ENCODE data around the gene HS2ST1.
"Not testable (repeated sequence)": the region's sequence is repeated elsewhere in the genome, so short reads cannot be mapped to it uniquely, and the experiment has no call there.

The HS2ST1 gene

DNA sequence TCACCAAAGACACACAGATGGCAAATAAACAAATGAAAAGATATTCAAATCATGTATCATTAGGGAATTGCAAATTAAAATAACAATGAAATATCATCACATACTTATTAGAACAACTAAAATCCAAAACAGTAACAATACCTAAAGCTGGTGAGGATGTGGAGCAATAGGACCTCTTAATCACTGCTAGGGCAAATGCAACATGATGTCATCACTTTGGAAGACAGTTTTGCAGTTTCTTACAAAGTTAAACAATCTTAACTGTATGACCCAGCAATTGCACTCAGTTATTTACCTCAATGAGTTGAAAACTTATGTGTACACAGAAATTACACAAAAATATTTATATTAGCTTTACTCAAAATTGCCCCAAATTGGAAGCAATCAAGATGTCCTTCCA lies 47.8 kb upstream of the HS2ST1 start:
- ATAC-seq, result no peak
- no peak for TF ChIP-seq ZFP30 (CRISPR knock-in tag; IDR thresholded peaks at IDR 0.05)
- no peak for TF ChIP-seq ZNF565 (CRISPR knock-in tag; conservative IDR thresholded peaks at IDR 0.05; ENCODE audit: low read depth)
- TF ChIP-seq, protein P1, sequence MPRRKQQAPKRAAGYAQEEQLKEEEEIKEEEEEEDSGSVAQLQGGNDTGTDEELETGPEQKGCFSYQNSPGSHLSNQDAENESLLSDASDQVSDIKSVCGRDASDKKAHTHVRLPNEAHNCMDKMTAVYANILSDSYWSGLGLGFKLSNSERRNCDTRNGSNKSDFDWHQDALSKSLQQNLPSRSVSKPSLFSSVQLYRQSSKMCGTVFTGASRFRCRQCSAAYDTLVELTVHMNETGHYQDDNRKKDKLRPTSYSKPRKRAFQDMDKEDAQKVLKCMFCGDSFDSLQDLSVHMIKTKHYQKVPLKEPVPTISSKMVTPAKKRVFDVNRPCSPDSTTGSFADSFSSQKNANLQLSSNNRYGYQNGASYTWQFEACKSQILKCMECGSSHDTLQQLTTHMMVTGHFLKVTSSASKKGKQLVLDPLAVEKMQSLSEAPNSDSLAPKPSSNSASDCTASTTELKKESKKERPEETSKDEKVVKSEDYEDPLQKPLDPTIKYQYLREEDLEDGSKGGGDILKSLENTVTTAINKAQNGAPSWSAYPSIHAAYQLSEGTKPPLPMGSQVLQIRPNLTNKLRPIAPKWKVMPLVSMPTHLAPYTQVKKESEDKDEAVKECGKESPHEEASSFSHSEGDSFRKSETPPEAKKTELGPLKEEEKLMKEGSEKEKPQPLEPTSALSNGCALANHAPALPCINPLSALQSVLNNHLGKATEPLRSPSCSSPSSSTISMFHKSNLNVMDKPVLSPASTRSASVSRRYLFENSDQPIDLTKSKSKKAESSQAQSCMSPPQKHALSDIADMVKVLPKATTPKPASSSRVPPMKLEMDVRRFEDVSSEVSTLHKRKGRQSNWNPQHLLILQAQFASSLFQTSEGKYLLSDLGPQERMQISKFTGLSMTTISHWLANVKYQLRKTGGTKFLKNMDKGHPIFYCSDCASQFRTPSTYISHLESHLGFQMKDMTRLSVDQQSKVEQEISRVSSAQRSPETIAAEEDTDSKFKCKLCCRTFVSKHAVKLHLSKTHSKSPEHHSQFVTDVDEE (CRISPR knock-in tag; IDR thresholded peaks at IDR 0.05), result no peak
- TF ChIP-seq CSDC2 (CRISPR knock-in tag; IDR thresholded peaks at IDR 0.05), result no peak
- no peak for TF ChIP-seq ZNF70 (CRISPR knock-in tag; IDR thresholded peaks at IDR 0.05)
- TF ChIP-seq TCF4 (CRISPR knock-in tag; IDR thresholded peaks at IDR 0.05; ENCODE audit: borderline replicate concordance), result no peak
- TF ChIP-seq TOX (CRISPR knock-in tag; IDR thresholded peaks at IDR 0.05; ENCODE audit: borderline replicate concordance), result no peak
- no peak for TF ChIP-seq RARB (CRISPR knock-in tag; IDR thresholded peaks at IDR 0.05)
- no peak for TF ChIP-seq SNAI2 (CRISPR knock-in tag; IDR thresholded peaks at IDR 0.05)
- TF ChIP-seq OSR1 (CRISPR knock-in tag; IDR thresholded peaks at IDR 0.05), result no peak

DNA sequence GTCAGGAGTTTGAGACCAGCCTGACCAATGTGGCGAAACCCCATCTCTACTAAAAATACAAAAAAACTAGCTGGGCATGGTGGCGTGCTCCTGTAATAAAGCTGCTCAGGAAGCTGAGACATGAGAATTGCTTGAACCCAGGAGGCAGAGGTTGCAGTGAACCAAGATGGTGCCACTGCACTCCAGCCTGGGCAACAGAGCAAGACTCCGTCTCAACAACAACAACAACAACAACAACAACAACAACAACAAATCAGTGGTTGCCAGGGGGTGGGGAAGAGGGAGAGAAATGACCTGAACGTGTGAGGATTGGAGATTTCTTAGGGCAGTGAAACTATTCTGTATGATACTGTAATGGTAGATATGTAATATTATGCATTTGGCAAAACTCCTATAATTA lies 47.2 kb upstream of the HS2ST1 start:
- not testable (repeated sequence) for ATAC-seq

- TF ChIP-seq TCF4 (CRISPR knock-in tag; IDR thresholded peaks at IDR 0.05; ENCODE audit: borderline replicate concordance), result no peak
- TF ChIP-seq CREB5 (CRISPR knock-in tag; IDR thresholded peaks at IDR 0.05; ENCODE audit: low read depth), result no peak
- no peak for TF ChIP-seq PPARA (CRISPR knock-in tag; IDR thresholded peaks at IDR 0.05; ENCODE audit: borderline replicate concordance)
- no peak for TF ChIP-seq TOX (CRISPR knock-in tag; IDR thresholded peaks at IDR 0.05; ENCODE audit: borderline replicate concordance)
- TF ChIP-seq GLIS3 (CRISPR knock-in tag; IDR thresholded peaks at IDR 0.05), result no peak
- TF ChIP-seq SNAI2 (CRISPR knock-in tag; IDR thresholded peaks at IDR 0.05), result no peak
- TF ChIP-seq CSRNP3 (CRISPR knock-in tag; IDR thresholded peaks at IDR 0.05), result no peak
- ATAC-seq, result no peak
These were observed 46.0 kb upstream of the HS2ST1 start for GRCh38 chr1:86868477-86868876.

- ATAC-seq, result no peak
- TF ChIP-seq CSDC2 (CRISPR knock-in tag; IDR thresholded peaks at IDR 0.05) (no peak), CREB5 (CRISPR knock-in tag; IDR thresholded peaks at IDR 0.05; ENCODE audit: low read depth) (no peak), BACH2 (CRISPR knock-in tag; IDR thresholded peaks at IDR 0.05; ENCODE audit: borderline replicate concordance) (no peak), TCF4 (CRISPR knock-in tag; IDR thresholded peaks at IDR 0.05; ENCODE audit: borderline replicate concordance) (no peak), ZNF565 (CRISPR knock-in tag; conservative IDR thresholded peaks at IDR 0.05; ENCODE audit: low read depth) (no peak), ZC3H10 (CRISPR knock-in tag; IDR thresholded peaks at IDR 0.05) (no peak), PATZ1 (CRISPR knock-in tag; IDR thresholded peaks at IDR 0.05; ENCODE audit: borderline replicate concordance) (no peak), OSR1 (CRISPR knock-in tag; IDR thresholded peaks at IDR 0.05) (no peak), ZFP3 (CRISPR knock-in tag; IDR thresholded peaks at IDR 0.05) (no peak), RARB (CRISPR knock-in tag; IDR thresholded peaks at IDR 0.05) (no peak), POU6F1 (CRISPR knock-in tag; IDR thresholded peaks at IDR 0.05; ENCODE audit: borderline replicate concordance, low read depth) (no peak)
- TF ChIP-seq, protein P1 (CRISPR knock-in tag; IDR thresholded peaks at IDR 0.05), result no peak
These were observed 43.4 kb upstream of the HS2ST1 start for GRCh38 chr1:86871001-86871400.

All from SK-N-SH treated with all-trans-retinoic acid at 6 μM for 48 hours (cell line).